ENCODE measurements around the gene PLA2G5. TPM values are rescaled to one million over a fixed set of nuclear protein-coding genes. Genes with fewer than 3 reads are reported as not detected.
A peak's percentile ranks its signal among the peaks of the same experiment; 100 is the strongest.
"Not testable (repeated sequence)": the region's sequence is repeated elsewhere in the genome, so short reads cannot be mapped to it uniquely, and the experiment has no call there.

The PLA2G5 gene
- total and polyA plus RNA-seq, 11 donors: 25.6 to 102 (median 43.9) TPM

- no peaks in the 10 kb centered on the region for H3K27me3 ChIP-seq
- no peaks in the 10 kb centered on the region for H3K36me3 ChIP-seq
- intact Hi-C loops (cut with DNase I): no loop called here
- H3K9me3 ChIP-seq: peaks cover 0 to 27% (median 8%) of the 10 kb centered on the region in 12 donors
- no peak overlapping the region for H3K4me3 ChIP-seq
- ATAC-seq (no peak), DNase-seq (no peak)
- TF ChIP-seq CTCF (IDR thresholded peaks at IDR 0.05) (no peak), POLR2A (IDR thresholded peaks at IDR 0.05) (no peak)
- H3K4me1 ChIP-seq: peaks cover 0 to 14% (median 0%) of the 10 kb centered on the region in 12 donors
- peak overlapping the region in 2 of 12 donors; percentile 1 to 46 for H3K27ac ChIP-seq
- 39 to 57% (median 47%) methylated on average over 1 of the region's 1 CpG for WGBS, 4 donors
These were observed 22.9 kb upstream of the PLA2G5 start for GRCh38 chr1:20047096-20047495.

- 31 to 48% (median 45%) methylated on average over 1 of the region's 1 CpG for WGBS, 4 donors
- Histone ChIP-seq H3K27ac (no peak overlapping the region), H3K9me3 (peaks cover 0 to 30% (median 8%) of the 10 kb centered on the region in 12 donors), H3K27me3 (no peaks in the 10 kb centered on the region), H3K4me3 (no peak overlapping the region), H3K4me1 (peaks cover 0 to 14% (median 0%) of the 10 kb centered on the region in 12 donors), H3K36me3 (no peaks in the 10 kb centered on the region)
- TF ChIP-seq CTCF (IDR thresholded peaks at IDR 0.05): no peak
- TF ChIP-seq POLR2A (IDR thresholded peaks at IDR 0.05): no peak
- intact Hi-C loops (cut with DNase I): no loop called here
- ATAC-seq: no peak
- no peak for DNase-seq
These were observed 21.4 kb upstream of the PLA2G5 start for GRCh38 chr1:20048563-20048962.

GRCh38 chr1:20049056-20049798 lies 20.8 kb upstream of the PLA2G5 start:
- H3K27ac ChIP-seq; H3K4me1 ChIP-seq; ATAC-seq; intact Hi-C loops (cut with DNase I); DNase-seq; H3K4me3 ChIP-seq; H3K36me3 ChIP-seq; H3K27me3 ChIP-seq: not testable (repeated sequence)
- WGBS, 4 donors: 69 to 78% (median 74%) methylated on average over 1 of the region's 1 CpG
- H3K9me3 ChIP-seq: peaks cover 0 to 30% (median 8%) of the 10 kb centered on the region in 12 donors

- no peak overlapping the region for H3K27ac ChIP-seq
- intact Hi-C loops (cut with DNase I): no loop called here
- no peak for TF ChIP-seq CTCF (IDR thresholded peaks at IDR 0.05)
- no peak for TF ChIP-seq POLR2A (IDR thresholded peaks at IDR 0.05)
- DNase-seq: no peak
- H3K4me3 ChIP-seq: no peak overlapping the region
- no peak for ATAC-seq
- H3K27me3 ChIP-seq: no peaks in the 10 kb centered on the region
- H3K9me3 ChIP-seq: peaks cover 0 to 30% (median 8%) of the 10 kb centered on the region in 12 donors
- peaks cover 0 to 4% (median 0%) of the 10 kb centered on the region in 9 donors for H3K36me3 ChIP-seq
- H3K4me1 ChIP-seq: peaks cover 0 to 16% (median 0%) of the 10 kb centered on the region in 12 donors
These were observed 18.7 kb upstream of the PLA2G5 start for GRCh38 chr1:20051218-20051829.
